HepG2 (cell line): ENCODE measurements around the gene JAG1. TPM values are rescaled to one million over a fixed set of nuclear protein-coding genes. Genes with fewer than 3 reads are reported as not detected.

ENCODE experiments used
- EP300 ChIP-seq, 3 experiments: sonication (generic) in 1 of 3; formaldehyde crosslinking in 1 of 3; IDR thresholded peaks; 2 replicates each; pipeline versions ENCODE4 v1.5.1 to v1.6.1; 2011 to 2020; ENCODE audit warnings: low read depth in 2 of 3, low read length in 2 of 3, borderline replicate concordance in 1 of 3, improper control_type of control experiment in 1 of 3, mild to moderate bottlenecking in 1 of 3, missing genetic modification reagents in 1 of 3, moderate library complexity in 1 of 3
- FOSL2 ChIP-seq: sonication (generic); formaldehyde crosslinking; IDR thresholded peaks from 2 replicates; pipeline ENCODE4 v1.4.0; 2020; ENCODE audit warnings: missing genetic modification reagents
- KLF16 ChIP-seq, 2 experiments: sonication (generic) in 1 of 2; formaldehyde crosslinking in 1 of 2; IDR thresholded peaks; 2 replicates each; pipeline versions ENCODE4 v1.6.1 to v1.8.0; 2016 to 2023; ENCODE audit warnings: missing genetic modification reagents in 2 of 2, missing compliant biosample characterization in 1 of 2
- NCOA1 ChIP-seq: sonication (generic); formaldehyde crosslinking; IDR thresholded peaks from 2 replicates; pipeline ENCODE4 v1.9.0; 2021; ENCODE audit warnings: missing genetic modification reagents
- PRPF4 ChIP-seq: fragments of 200-400 bp; formaldehyde crosslinking; IDR thresholded peaks from 2 replicates; pipeline ENCODE4 v1.6.1; 2016; ENCODE audit warnings: low read length, low read depth; ENCODE audit not compliant: poor library complexity, severe bottlenecking
- ZNF234 ChIP-seq: sonication (generic); formaldehyde crosslinking; conservative IDR thresholded peaks from 2 replicates; pipeline ENCODE4 v1.5.1; 2020; ENCODE audit warnings: mild to moderate bottlenecking, missing genetic modification reagents
- ZNF33B ChIP-seq: sonication (generic); formaldehyde crosslinking; IDR thresholded peaks from 2 replicates; pipeline ENCODE4 v1.5.1; 2020; ENCODE audit warnings: mild to moderate bottlenecking, missing genetic modification reagents
- ZNF567 ChIP-seq: sonication (generic); formaldehyde crosslinking; IDR thresholded peaks from 2 replicates; pipeline ENCODE4 v1.8.1; 2023; ENCODE audit warnings: mild to moderate bottlenecking, missing genetic modification reagents, borderline replicate concordance
- polyA plus RNA-seq, 8 experiments: library from polyadenylated mRNA; depleted of rRNA in 3 of 8; stranded (reverse) in 7 of 8; unstranded in 1 of 8; fragments of >200 nt; fragmentation: Illumina TruSeq in 4 of 8; extraction: Trizol in 4 of 8; gene quantifications; 2 replicates each; pipeline versions ENCODE4 v1.2.1 to v1.2.3, GENCODE V29; 2011 to 2016; ENCODE audit warnings: low read depth in 4 of 8, missing spikeins in 1 of 8, mixed read lengths in 1 of 8; ENCODE audit not compliant: insufficient read depth in 1 of 8
- total RNA-seq, 5 experiments: library from RNA; depleted of rRNA; stranded (reverse); fragments of >200 nt; fragmentation: Illumina TruSeq; extraction: Trizol; gene quantifications; 2 replicates each; pipeline ENCODE4 v1.2.3, GENCODE V29; 2016; ENCODE audit warnings: low read depth in 1 of 5
- TF ChIP-seq, protein P1 (sequence below): sonication (generic); formaldehyde crosslinking; IDR thresholded peaks from 2 replicates; pipeline ENCODE4 v1.4.0; 2020; ENCODE audit warnings: mild to moderate bottlenecking, missing genetic modification reagents, borderline replicate concordance
- TF ChIP-seq, protein P2 (sequence below), 2 experiments: sonication (generic) in 1 of 2; formaldehyde crosslinking in 1 of 2; IDR thresholded peaks; 2 replicates each; pipeline versions ENCODE4 v1.6.1 to v1.9.0; 2014 to 2022; ENCODE audit warnings: antibody characterized with exemption in 1 of 2, borderline replicate concordance in 1 of 2, inconsistent platforms in 1 of 2, low read depth in 1 of 2, missing genetic modification reagents in 1 of 2
- TF ChIP-seq, protein P3 (sequence below): sonication (generic); formaldehyde crosslinking; conservative IDR thresholded peaks from 2 replicates; pipeline ENCODE4 v1.4.0; 2020; ENCODE audit warnings: missing genetic modification reagents
- TF ChIP-seq, protein P4 (sequence below): sonication (generic); formaldehyde crosslinking; IDR thresholded peaks from 2 replicates; pipeline ENCODE4 v1.5.0; 2020; ENCODE audit warnings: missing genetic modification reagents, mild to moderate bottlenecking, borderline replicate concordance

Gene JAG1
- total and polyA plus RNA-seq, 2 of the 13 experiments (the other 11 are each of a cell fraction or from before 2014, with no cell fraction given), result 47.1 to 56.3 TPM

DNA sequence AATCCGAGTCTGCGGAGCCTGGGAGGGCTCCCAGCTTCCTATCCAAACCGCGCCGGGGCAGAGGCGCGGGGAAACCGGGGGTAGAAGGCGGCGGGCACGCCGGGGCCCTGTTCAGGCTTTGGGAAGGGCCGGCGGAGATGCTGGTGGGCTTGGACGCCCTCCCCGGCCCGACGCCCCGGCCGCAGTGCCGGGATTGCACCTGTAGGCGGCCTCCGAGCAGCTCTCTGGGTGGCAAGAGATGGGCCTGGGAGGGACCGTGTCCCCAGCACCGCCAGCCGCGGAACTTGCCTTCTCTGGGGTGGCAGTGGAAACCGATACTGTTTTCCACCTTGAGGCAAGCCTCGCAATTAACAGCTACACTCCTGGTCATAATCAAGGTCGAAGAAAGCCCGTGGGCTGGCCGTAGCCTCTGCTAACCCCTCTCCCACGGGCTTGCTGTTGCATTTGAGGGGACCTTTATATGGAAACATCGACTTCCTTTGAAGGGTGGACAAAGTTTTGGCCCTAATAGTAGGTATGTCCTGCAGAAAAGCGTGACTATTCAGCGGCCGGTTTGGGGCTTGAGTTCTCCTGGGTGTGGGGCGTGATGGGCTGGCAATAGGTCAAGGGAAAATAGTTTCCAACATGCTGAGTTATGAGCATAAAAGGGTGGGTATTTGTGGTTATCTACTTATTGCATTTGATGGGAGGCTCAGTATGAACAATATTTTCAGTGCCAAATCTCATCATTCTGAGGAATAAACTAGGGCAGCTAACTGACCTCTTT is 1.1 kb upstream of the JAG1 start (continued):
- TF ChIP-seq, protein P1, sequence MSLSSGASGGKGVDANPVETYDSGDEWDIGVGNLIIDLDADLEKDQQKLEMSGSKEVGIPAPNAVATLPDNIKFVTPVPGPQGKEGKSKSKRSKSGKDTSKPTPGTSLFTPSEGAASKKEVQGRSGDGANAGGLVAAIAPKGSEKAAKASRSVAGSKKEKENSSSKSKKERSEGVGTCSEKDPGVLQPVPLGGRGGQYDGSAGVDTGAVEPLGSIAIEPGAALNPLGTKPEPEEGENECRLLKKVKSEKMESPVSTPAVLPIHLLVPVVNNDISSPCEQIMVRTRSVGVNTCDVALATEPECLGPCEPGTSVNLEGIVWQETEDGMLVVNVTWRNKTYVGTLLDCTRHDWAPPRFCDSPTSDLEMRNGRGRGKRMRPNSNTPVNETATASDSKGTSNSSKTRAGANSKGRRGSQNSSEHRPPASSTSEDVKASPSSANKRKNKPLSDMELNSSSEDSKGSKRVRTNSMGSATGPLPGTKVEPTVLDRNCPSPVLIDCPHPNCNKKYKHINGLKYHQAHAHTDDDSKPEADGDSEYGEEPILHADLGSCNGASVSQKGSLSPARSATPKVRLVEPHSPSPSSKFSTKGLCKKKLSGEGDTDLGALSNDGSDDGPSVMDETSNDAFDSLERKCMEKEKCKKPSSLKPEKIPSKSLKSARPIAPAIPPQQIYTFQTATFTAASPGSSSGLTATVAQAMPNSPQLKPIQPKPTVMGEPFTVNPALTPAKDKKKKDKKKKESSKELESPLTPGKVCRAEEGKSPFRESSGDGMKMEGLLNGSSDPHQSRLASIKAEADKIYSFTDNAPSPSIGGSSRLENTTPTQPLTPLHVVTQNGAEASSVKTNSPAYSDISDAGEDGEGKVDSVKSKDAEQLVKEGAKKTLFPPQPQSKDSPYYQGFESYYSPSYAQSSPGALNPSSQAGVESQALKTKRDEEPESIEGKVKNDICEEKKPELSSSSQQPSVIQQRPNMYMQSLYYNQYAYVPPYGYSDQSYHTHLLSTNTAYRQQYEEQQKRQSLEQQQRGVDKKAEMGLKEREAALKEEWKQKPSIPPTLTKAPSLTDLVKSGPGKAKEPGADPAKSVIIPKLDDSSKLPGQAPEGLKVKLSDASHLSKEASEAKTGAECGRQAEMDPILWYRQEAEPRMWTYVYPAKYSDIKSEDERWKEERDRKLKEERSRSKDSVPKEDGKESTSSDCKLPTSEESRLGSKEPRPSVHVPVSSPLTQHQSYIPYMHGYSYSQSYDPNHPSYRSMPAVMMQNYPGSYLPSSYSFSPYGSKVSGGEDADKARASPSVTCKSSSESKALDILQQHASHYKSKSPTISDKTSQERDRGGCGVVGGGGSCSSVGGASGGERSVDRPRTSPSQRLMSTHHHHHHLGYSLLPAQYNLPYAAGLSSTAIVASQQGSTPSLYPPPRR (CRISPR knock-in tag), result peak; percentile 48; the same call in 1 of the 2 replicates
- peak; percentile 68 for TF ChIP-seq FOSL2 (CRISPR knock-in tag)
- TF ChIP-seq ZNF567 (CRISPR knock-in tag), result 0 out of 2 replicates have a peak, but pooled peaks have one; percentile 44
- 0 out of 2 replicates have a peak, but pooled peaks have one; percentile 21 for TF ChIP-seq NCOA1 (CRISPR knock-in tag)
- TF ChIP-seq EP300 (IDR thresholded peaks at IDR 0.05; ENCODE audit: low read depth in 2 of 2, low read length in 2 of 2), result 0 out of 4 replicates have a peak, but pooled peaks of 1 of the 2 experiments have one; percentile 16
- no peak for TF ChIP-seq EP300 (CRISPR knock-in tag; IDR thresholded peaks at IDR 0.05; ENCODE audit: borderline replicate concordance)
- 0 out of 2 replicates have a peak, but pooled peaks have one; percentile 59 for TF ChIP-seq ZNF234
- no peak for TF ChIP-seq PRPF4
- TF ChIP-seq, protein P2, sequence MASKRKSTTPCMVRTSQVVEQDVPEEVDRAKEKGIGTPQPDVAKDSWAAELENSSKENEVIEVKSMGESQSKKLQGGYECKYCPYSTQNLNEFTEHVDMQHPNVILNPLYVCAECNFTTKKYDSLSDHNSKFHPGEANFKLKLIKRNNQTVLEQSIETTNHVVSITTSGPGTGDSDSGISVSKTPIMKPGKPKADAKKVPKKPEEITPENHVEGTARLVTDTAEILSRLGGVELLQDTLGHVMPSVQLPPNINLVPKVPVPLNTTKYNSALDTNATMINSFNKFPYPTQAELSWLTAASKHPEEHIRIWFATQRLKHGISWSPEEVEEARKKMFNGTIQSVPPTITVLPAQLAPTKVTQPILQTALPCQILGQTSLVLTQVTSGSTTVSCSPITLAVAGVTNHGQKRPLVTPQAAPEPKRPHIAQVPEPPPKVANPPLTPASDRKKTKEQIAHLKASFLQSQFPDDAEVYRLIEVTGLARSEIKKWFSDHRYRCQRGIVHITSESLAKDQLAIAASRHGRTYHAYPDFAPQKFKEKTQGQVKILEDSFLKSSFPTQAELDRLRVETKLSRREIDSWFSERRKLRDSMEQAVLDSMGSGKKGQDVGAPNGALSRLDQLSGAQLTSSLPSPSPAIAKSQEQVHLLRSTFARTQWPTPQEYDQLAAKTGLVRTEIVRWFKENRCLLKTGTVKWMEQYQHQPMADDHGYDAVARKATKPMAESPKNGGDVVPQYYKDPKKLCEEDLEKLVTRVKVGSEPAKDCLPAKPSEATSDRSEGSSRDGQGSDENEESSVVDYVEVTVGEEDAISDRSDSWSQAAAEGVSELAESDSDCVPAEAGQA (IDR thresholded peaks at IDR 0.05; ENCODE audit: low read depth), result no peak
- TF ChIP-seq, protein P2 (CRISPR knock-in tag; IDR thresholded peaks at IDR 0.05; ENCODE audit: borderline replicate concordance), result peak; percentile 20; the same call in 1 of the 2 replicates
- 0 out of 4 replicates have a peak, but pooled peaks of 1 of the 2 experiments have one; percentile 30 for TF ChIP-seq KLF16 (CRISPR knock-in tag; IDR thresholded peaks at IDR 0.05)
- TF ChIP-seq, protein P3, sequence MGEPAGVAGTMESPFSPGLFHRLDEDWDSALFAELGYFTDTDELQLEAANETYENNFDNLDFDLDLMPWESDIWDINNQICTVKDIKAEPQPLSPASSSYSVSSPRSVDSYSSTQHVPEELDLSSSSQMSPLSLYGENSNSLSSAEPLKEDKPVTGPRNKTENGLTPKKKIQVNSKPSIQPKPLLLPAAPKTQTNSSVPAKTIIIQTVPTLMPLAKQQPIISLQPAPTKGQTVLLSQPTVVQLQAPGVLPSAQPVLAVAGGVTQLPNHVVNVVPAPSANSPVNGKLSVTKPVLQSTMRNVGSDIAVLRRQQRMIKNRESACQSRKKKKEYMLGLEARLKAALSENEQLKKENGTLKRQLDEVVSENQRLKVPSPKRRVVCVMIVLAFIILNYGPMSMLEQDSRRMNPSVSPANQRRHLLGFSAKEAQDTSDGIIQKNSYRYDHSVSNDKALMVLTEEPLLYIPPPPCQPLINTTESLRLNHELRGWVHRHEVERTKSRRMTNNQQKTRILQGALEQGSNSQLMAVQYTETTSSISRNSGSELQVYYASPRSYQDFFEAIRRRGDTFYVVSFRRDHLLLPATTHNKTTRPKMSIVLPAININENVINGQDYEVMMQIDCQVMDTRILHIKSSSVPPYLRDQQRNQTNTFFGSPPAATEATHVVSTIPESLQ (CRISPR knock-in tag), result peak; percentile 70; the same call in 1 of the 2 replicates
- TF ChIP-seq ZNF33B, result peak; percentile 92; the same call in 1 of the 2 replicates
- TF ChIP-seq, protein P4, sequence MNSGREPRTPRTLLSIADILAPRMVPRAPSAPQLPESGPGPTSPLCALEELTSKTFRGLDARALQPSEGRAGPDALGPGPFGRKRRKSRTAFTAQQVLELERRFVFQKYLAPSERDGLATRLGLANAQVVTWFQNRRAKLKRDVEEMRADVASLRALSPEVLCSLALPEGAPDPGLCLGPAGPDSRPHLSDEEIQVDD, result peak; percentile 90
- TF ChIP-seq, all 625 proteins: peak for 236
